Mesenteric fat pad (tissue), 1 donor: ENCODE data around the gene GYG2. TPM values are rescaled to one million over a fixed set of nuclear protein-coding genes. Genes with fewer than 3 reads are reported as not detected.
"Not testable (repeated sequence)": the region's sequence is repeated elsewhere in the genome, so short reads cannot be mapped to it uniquely, and the experiment has no call there.

Experiments used
- DNase-seq: peaks from one replicate; pipeline ENCODE4 v3.0.0-alpha.2; 2020; ENCODE audit warnings: low spot score
- long read RNA-seq: library from polyadenylated mRNA; unstranded; transcript quantifications from one replicate; pipeline ENCODE4 v2.0.0, GENCODE V29; 2020
- total RNA-seq: library from RNA; stranded (reverse); fragmentation: NEBNext Ultra II Directional; extraction: Animal tissue kit (Norgen Biotek cat#: 25700); gene quantifications from one replicate; pipeline ENCODE4 v1.2.1, GENCODE V29; 2021
- donor health status: DM: yes; HTN: yes; CAD: no.

Gene GYG2
- total RNA-seq = 377 TPM
- long read RNA-seq, transcript GYG2-204 (12 exons, 3,393 nt) = minor isoform, 19 of 539 reads
- long read RNA-seq, transcript GYG2-205 (11 exons, 1,956 nt) = major isoform, 123 of 539 reads
- long read RNA-seq, partial matches to known transcripts = 163 of 539 reads
- long read RNA-seq, other reads (novel, unspliced or antisense) = 233 of 539 reads

GRCh38 chrX:2828344-2828958, at the start of gene GYG2:
TSS of gene GYG2 (plus strand) at chrX:2828930. CDS start at chrX:2830189, 1,259 bp downstream.
- no peak for DNase-seq

GRCh38 chrX:2780472-2781225, 48.1 kb upstream of the GYG2 start:
- DNase-seq = not testable (repeated sequence)

- DNase-seq = no peak
Observed at GRCh38 chrX:2781226-2781571, 47.5 kb upstream of the GYG2 start.

GRCh38 chrX:2781698-2782097, 47.0 kb upstream of the GYG2 start:
- no peak for DNase-seq

GRCh38 chrX:2782171-2782570, 46.6 kb upstream of the GYG2 start:
- no peak for DNase-seq

- DNase-seq = no peak
Observed at GRCh38 chrX:2782778-2783177, 46.0 kb upstream of the GYG2 start.

- no peak for DNase-seq
Observed at GRCh38 chrX:2784026-2784425, 44.7 kb upstream of the GYG2 start.

- DNase-seq = no peak
Observed at GRCh38 chrX:2785538-2785937, 43.2 kb upstream of the GYG2 start.

- DNase-seq = no peak
Observed at GRCh38 chrX:2788980-2789379, 39.8 kb upstream of the GYG2 start.

GRCh38 chrX:2789569-2789968, 39.2 kb upstream of the GYG2 start:
- DNase-seq = no peak

GRCh38 chrX:2793752-2794151, 35.0 kb upstream of the GYG2 start:
- no peak for DNase-seq

GRCh38 chrX:2794336-2794735, 34.4 kb upstream of the GYG2 start:
- DNase-seq = no peak

- not testable (repeated sequence) for DNase-seq
Observed at GRCh38 chrX:2796808-2797207, 31.9 kb upstream of the GYG2 start.

- DNase-seq = no peak
Observed at GRCh38 chrX:2799369-2799768, 29.4 kb upstream of the GYG2 start.

GRCh38 chrX:2799980-2800379, 28.8 kb upstream of the GYG2 start:
- DNase-seq = not testable (repeated sequence)

- DNase-seq = no peak
Observed at GRCh38 chrX:2801223-2801622, 27.5 kb upstream of the GYG2 start.

- not testable (repeated sequence) for DNase-seq
Observed at GRCh38 chrX:2802376-2803090, 26.2 kb upstream of the GYG2 start.

GRCh38 chrX:2803486-2803885, 25.2 kb upstream of the GYG2 start:
- not testable (repeated sequence) for DNase-seq

GRCh38 chrX:2804106-2804843, 24.5 kb upstream of the GYG2 start:
- not testable (repeated sequence) for DNase-seq

GRCh38 chrX:2804858-2805257, 23.9 kb upstream of the GYG2 start:
- not testable (repeated sequence) for DNase-seq

GRCh38 chrX:2811271-2811670, 17.5 kb upstream of the GYG2 start:
- DNase-seq = no peak
